GM13976 (cell line): ENCODE results near the gene MYO9B.

Source experiments
- DNase-seq: peaks from one replicate; pipeline ENCODE4 v3.0.0; 2012; ENCODE audit warnings: low spot score
- CTCF ChIP-seq: IDR thresholded peaks from 2 replicates; pipeline ENCODE4 v1.5.1; 2012; ENCODE audit warnings: borderline replicate concordance, mild to moderate bottlenecking; ENCODE audit not compliant: insufficient read depth; ENCODE audit errors: extremely low read depth, missing control alignments, control extremely low read depth
- in situ Hi-C: fragments of 300-500 bp; cut with MboI; formaldehyde crosslinking; loops from one replicate; pipeline ENCODE4 v1.12.0; 2022; ENCODE audit warnings: low sequenced_read_pairs, mixed read lengths, inconsistent platforms; ENCODE audit not compliant: unreplicated experiment

MYO9B gene

GRCh38 chr19:17111766-17112165, 36.2 kb downstream of the MYO9B start:
- no peak for TF ChIP-seq CTCF
- no peak for DNase-seq
- in situ Hi-C loops, result no loop called here

GRCh38 chr19:17112271-17112670, 36.7 kb downstream of the MYO9B start:
- TF ChIP-seq CTCF, result no peak
- DNase-seq, result no peak
- in situ Hi-C loops, result no loop called here

- in situ Hi-C loops, result no loop called here
- no peak for TF ChIP-seq CTCF
Observed at GRCh38 chr19:17112700-17113099, 37.1 kb downstream of the MYO9B start.

GRCh38 chr19:17113127-17113785, 37.7 kb downstream of the MYO9B start:
- no peak for DNase-seq
- in situ Hi-C loops, result no loop called here
- no peak for TF ChIP-seq CTCF

More at GRCh38 chr19:17112700-17113099, 37.1 kb downstream of the MYO9B start:
- no peak for DNase-seq

GRCh38 chr19:17114414-17114831, 38.8 kb downstream of the MYO9B start:
- no peak for TF ChIP-seq CTCF
- in situ Hi-C loops, result no loop called here
- no peak for DNase-seq

- in situ Hi-C loops, result no loop called here
- TF ChIP-seq CTCF, result no peak
- no peak for DNase-seq
Observed at GRCh38 chr19:17116996-17117702, 41.6 kb downstream of the MYO9B start.
